Lung (tissue), 12 donors: Measurements from ENCODE around the gene RANBP17. TPM values are rescaled to one million over a fixed set of nuclear protein-coding genes. Genes with fewer than 3 reads are reported as not detected.

ENCODE experiments used
- ATAC-seq: fragments of 200-7000 bp; cut with Tn5 transposase; one replicate; pipeline ENCODE4 v1.9.1; 2020; ENCODE audit warnings: moderate number of reproducible peaks; ENCODE audit not compliant: insufficient read depth, low FRiP score
- DNase-seq, 3 donors: peaks; one replicate each; pipeline ENCODE4 v3.0.0-alpha.2; 2013 to 2017
- H3K27ac ChIP-seq, 2 donors: one replicate each; pipeline ENCODE4 v1.5.1; 2013; ENCODE audit warnings: mild to moderate bottlenecking in 2 of 2, moderate library complexity in 2 of 2, control low read depth in 1 of 2, inconsistent platforms in 1 of 2, low read depth in 1 of 2, low read length in 1 of 2
- H3K27me3 ChIP-seq, 3 donors: one replicate each; pipeline ENCODE4 v1.5.1; 2013; ENCODE audit warnings: low read length in 2 of 3; ENCODE audit not compliant: control insufficient read depth in 3 of 3, insufficient read depth in 3 of 3
- H3K36me3 ChIP-seq, 4 donors: one replicate each; pipeline ENCODE4 v1.5.1; 2013; ENCODE audit warnings: low read length in 4 of 4, mild to moderate bottlenecking in 1 of 4, moderate library complexity in 1 of 4; ENCODE audit not compliant: control insufficient read depth in 4 of 4, insufficient read depth in 4 of 4
- H3K4me1 ChIP-seq, 5 donors: one replicate each; pipeline ENCODE4 v1.5.1; 2013; ENCODE audit warnings: low read length in 5 of 5, mild to moderate bottlenecking in 2 of 5, moderate library complexity in 1 of 5; ENCODE audit not compliant: control insufficient read depth in 5 of 5, insufficient read depth in 5 of 5
- H3K4me3 ChIP-seq: one replicate; pipeline ENCODE4 v1.5.1; 2013; ENCODE audit warnings: mild to moderate bottlenecking, control low read depth, moderate library complexity
- H3K9ac ChIP-seq, 2 donors: one replicate each; pipeline ENCODE4 v1.5.1; 2013; ENCODE audit warnings: low read length in 2 of 2, control low read depth in 1 of 2; ENCODE audit not compliant: insufficient read depth in 1 of 2
- H3K9me3 ChIP-seq, 4 donors: one replicate each; pipeline ENCODE4 v1.5.1; 2013; ENCODE audit warnings: low read length in 3 of 4, mild to moderate bottlenecking in 1 of 4, moderate library complexity in 1 of 4; ENCODE audit not compliant: control insufficient read depth in 4 of 4, insufficient read depth in 3 of 4
- WGBS, 2 donors: extraction: QIAGEN DNeasy Blood & Tissue Kit; methylation state at CpG; one replicate each; pipeline ENCODE4 v1.1.7; 2013; 5-methylcytosine and 5-hydroxymethylcytosine counted together
- polyA plus RNA-seq, 2 donors: library from polyadenylated mRNA; stranded (reverse); fragments of 200-250 nt; gene quantifications; one replicate each; pipeline ENCODE4 v1.2.1, GENCODE V29; 2013
- total RNA-seq, 2 donors: library from RNA; depleted of rRNA in 1 of 2; stranded (reverse); fragments of >200 nt in 1 of 2; gene quantifications; one replicate each; pipeline ENCODE4 v1.2.1, GENCODE V29; 2014 to 2021
- TF ChIP-seq, protein P1 (sequence below): IDR thresholded peaks from 2 replicates; pipeline ENCODE4 v1.5.1; 2012; ENCODE audit warnings: mild to moderate bottlenecking; ENCODE audit errors: control extremely low read depth, extremely low read depth
- donor health status: control.
- donor health status: control.
- donor health status: Bipolar disorder and iron deficiency.
- donor health status: healthy.
- donor health status: DM: yes; HTN: yes; CAD: no.

RANBP17 gene
- total and polyA plus RNA-seq, 4 donors = 1.8 to 130 (median 11.0) TPM

DNA sequence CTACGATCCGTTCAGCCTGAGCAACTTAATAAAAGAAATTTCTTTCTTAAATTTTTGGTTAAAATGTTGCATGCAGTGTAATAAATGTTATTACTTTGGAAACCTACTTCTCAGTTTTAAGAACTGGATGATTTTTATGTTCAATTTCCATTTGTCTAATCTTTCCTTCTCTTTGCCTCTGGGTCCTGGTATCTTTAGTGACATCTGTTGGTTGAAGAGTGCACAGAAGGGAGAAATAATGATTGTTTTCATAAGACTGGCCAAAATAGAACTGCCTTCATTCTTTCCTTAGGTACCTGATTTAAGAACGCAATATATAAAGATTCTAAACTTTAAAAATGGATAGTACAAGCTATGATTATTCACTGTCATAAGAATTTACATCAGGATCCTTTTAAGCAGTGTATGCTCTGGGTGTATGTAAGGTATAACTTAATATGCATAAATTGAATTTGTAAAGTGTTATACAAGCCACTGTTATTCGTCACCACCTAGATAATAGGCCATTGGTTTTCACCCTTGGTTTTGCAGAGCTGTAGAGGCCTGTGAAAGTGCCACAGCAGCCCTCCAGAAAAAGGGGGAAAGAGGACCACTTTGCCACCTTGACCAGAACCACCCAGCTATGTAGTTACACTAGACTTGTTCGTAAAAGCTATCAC is 364.4 kb downstream of the RANBP17 start:
- peaks cover 0 to 1% (median 0%) of the 10 kb centered on the region in 5 donors for H3K4me1 ChIP-seq
- 85 to 92% methylated on average over 5 of the region's 5 CpGs for WGBS, 2 donors
- H3K27ac ChIP-seq = no peak overlapping the region
- no peaks in the 10 kb centered on the region for H3K27me3 ChIP-seq
- no peaks in the 10 kb centered on the region for H3K36me3 ChIP-seq
- no peak overlapping the region for H3K9ac ChIP-seq
- H3K9me3 ChIP-seq = no peaks in the 10 kb centered on the region
- no peak overlapping the region for H3K4me3 ChIP-seq
- no peak for DNase-seq
- no peak for ATAC-seq
- TF ChIP-seq, protein P1, sequence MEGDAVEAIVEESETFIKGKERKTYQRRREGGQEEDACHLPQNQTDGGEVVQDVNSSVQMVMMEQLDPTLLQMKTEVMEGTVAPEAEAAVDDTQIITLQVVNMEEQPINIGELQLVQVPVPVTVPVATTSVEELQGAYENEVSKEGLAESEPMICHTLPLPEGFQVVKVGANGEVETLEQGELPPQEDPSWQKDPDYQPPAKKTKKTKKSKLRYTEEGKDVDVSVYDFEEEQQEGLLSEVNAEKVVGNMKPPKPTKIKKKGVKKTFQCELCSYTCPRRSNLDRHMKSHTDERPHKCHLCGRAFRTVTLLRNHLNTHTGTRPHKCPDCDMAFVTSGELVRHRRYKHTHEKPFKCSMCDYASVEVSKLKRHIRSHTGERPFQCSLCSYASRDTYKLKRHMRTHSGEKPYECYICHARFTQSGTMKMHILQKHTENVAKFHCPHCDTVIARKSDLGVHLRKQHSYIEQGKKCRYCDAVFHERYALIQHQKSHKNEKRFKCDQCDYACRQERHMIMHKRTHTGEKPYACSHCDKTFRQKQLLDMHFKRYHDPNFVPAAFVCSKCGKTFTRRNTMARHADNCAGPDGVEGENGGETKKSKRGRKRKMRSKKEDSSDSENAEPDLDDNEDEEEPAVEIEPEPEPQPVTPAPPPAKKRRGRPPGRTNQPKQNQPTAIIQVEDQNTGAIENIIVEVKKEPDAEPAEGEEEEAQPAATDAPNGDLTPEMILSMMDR = no peak

DNA sequence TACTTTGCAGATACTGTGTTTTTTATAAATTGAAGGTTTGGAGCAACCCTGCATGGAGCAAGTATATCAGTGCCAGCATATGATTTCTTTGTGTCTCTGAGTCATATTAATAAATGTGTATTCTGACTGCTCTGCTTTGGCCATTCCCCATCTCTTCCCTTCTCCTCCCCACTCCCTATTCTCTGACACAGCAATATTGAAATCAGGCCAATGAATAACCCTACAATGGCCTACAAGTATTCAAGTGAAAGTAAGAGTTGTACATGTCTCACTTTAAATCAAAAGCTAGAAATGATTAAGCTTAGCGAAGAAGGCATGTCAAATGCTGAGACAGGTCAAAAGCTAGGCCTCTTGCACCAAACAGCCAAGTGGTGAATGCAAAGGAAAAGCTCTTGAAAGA is 365.0 kb downstream of the RANBP17 start:
- TF ChIP-seq, protein P1 = no peak
- Histone ChIP-seq H3K36me3 (no peaks in the 10 kb centered on the region), H3K9me3 (no peaks in the 10 kb centered on the region), H3K9ac (no peak overlapping the region), H3K27ac (no peak overlapping the region), H3K4me1 (peaks cover 0 to 1% (median 0%) of the 10 kb centered on the region in 5 donors), H3K27me3 (no peaks in the 10 kb centered on the region), H3K4me3 (no peak overlapping the region)
- no peak for ATAC-seq
- 91 to 100% methylated on average over 1 of the region's 1 CpG for WGBS, 2 donors
- DNase-seq = no peak

DNA sequence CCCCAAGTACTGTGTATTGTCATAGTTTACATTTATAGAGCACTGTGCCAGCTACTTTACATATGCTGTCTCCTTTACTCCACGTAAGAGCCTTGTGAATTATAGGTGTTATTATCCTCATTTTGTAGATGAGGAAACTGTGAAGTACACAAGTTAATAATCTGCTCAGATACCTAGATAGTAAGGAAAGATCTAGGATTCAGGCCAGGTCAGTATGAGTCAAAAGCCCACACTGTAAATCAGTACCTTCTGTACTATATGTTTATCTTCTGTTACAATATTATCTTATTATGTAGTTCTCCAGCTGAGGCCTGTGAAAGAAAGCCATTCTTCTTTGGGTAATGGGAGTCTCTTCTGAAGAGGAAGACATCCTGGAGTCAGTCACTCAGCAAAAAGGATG is 374.8 kb downstream of the RANBP17 start:
- TF ChIP-seq, protein P1 = no peak
- Histone ChIP-seq H3K4me1 (no peaks in the 10 kb centered on the region), H3K9ac (no peak overlapping the region), H3K4me3 (no peak overlapping the region), H3K27me3 (no peaks in the 10 kb centered on the region), H3K9me3 (no peaks in the 10 kb centered on the region), H3K36me3 (peaks cover 0 to 1% (median 0%) of the 10 kb centered on the region in 4 donors), H3K27ac (no peak overlapping the region)
- WGBS, 2 donors = 81 to 98% methylated on average over 1 of the region's 1 CpG
- no peak for ATAC-seq
- DNase-seq = no peak

DNA sequence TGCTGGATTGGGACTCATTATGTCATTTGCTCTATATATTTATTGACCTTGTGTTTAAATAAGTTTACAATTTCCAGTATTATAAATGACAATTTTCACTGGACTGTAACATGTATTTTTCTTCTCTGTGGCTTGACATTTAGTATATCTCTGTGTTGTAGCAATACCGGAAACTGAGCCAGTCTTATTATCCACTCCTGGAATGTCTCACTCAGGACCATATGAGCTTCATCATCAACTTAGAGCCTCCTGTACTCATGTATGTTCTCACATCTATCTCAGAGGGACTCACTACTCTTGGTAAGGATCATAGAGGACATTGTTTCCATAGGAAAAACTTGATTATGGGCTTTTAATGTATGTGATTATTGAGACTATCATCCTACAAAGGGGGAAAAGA is 380.7 kb downstream of the RANBP17 start:
- H3K9me3 ChIP-seq = no peaks in the 10 kb centered on the region
- no peaks in the 10 kb centered on the region for H3K4me1 ChIP-seq
- 93 to 97% methylated on average over 1 of the region's 1 CpG for WGBS, 2 donors
- no peak overlapping the region for H3K4me3 ChIP-seq
- H3K27ac ChIP-seq = no peak overlapping the region
- ATAC-seq (no peak), DNase-seq (peak in 1 of 3 donors; percentile 22)
- H3K9ac ChIP-seq = no peak overlapping the region
- no peaks in the 10 kb centered on the region for H3K27me3 ChIP-seq
- TF ChIP-seq, protein P1 = no peak
- peaks cover 0 to 3% (median under 1%) of the 10 kb centered on the region in 4 donors for H3K36me3 ChIP-seq
